GM12878 (cell line): ENCODE data around the gene KLHL5. TPM values are rescaled to one million over a fixed set of nuclear protein-coding genes. Genes with fewer than 3 reads are reported as not detected.

ENCODE experiments used
- ATAC-seq: fragments of 200-7000 bp; cut with Tn5 transposase; 3 replicates; pipeline ENCODE4 v1.9.1; 2020; ENCODE audit warnings: mild to moderate bottlenecking, moderate library complexity
- BruUV-seq: library from RNA; stranded (reverse); fragments of 400-500 nt; replicated peaks from 2 replicates; lab custom pipeline; 2021; lab: Mats Ljungman, UMichigan
- CTCF ChIA-PET: fragments of 300-600 bp; sonication (Branson Sonifier 250); formaldehyde crosslinking; extraction: SDS; loops from one replicate; lab custom pipeline; 2021; ENCODE audit warnings: inconsistent platforms; lab: Yijun Ruan, JAX
- POLR2A ChIA-PET: fragments of 350-600 bp; formaldehyde crosslinking; extraction: SDS; loops from one replicate; lab custom pipeline; 2021; ENCODE audit warnings: inconsistent platforms; lab: Charles Lee
- RAD21 ChIA-PET: fragments of 300-600 bp; sonication (Branson Sonifier 250); formaldehyde crosslinking; loops from one replicate; lab custom pipeline; 2023; ENCODE audit warnings: antibody characterized with exemption; ENCODE audit not compliant: unreplicated experiment; lab: Charles Lee
- SMC1A ChIA-PET: fragments of 300-600 bp; sonication (Branson Sonifier 250); formaldehyde crosslinking; loops from one replicate; lab custom pipeline; 2023; ENCODE audit not compliant: unreplicated experiment, uncharacterized antibody; lab: Charles Lee
- DNase-seq: peaks from one replicate; pipeline ENCODE4 v3.0.0-alpha.2; 2011; ENCODE audit warnings: low read depth, low spot score
- FAIRE-seq: peaks from 3 replicates; lab custom pipeline; 2011; peaks lifted over from hg19 to GRCh38; lab: Jason Lieb, UNC
- H2AFZ ChIP-seq: 2 replicates; pipeline ENCODE4 v1.6.0; 2011; ENCODE audit warnings: low read depth, low read length, control low read depth; ENCODE audit not compliant: control insufficient read depth
- H3K27ac ChIP-seq: 2 replicates; pipeline ENCODE4 v1.5.1; 2011; ENCODE audit warnings: control low read depth; ENCODE audit not compliant: control insufficient read depth, insufficient read depth
- H3K27me3 ChIP-seq, 2 experiments: replicated peaks in 1 of 2; 2 replicates each; pipeline versions ENCODE4 v1.6.0 to v1.6.1; 2011; ENCODE audit warnings: low read length in 1 of 2; ENCODE audit not compliant: control insufficient read depth in 2 of 2, insufficient read depth in 2 of 2
- H3K36me3 ChIP-seq, 2 experiments: 2 replicates each; pipeline ENCODE4 v1.5.1; 2011; ENCODE audit warnings: low read length in 1 of 2; ENCODE audit not compliant: control insufficient read depth in 2 of 2, insufficient read depth in 2 of 2
- H3K4me1 ChIP-seq: 2 replicates; pipeline ENCODE4 v1.6.1; 2011; ENCODE audit warnings: mild to moderate bottlenecking, low read length, moderate library complexity, mixed read lengths; ENCODE audit not compliant: control insufficient read depth, insufficient read depth
- H3K4me2 ChIP-seq: 2 replicates; pipeline ENCODE4 v1.6.0; 2011; ENCODE audit warnings: control low read depth; ENCODE audit not compliant: control insufficient read depth, insufficient read depth
- H3K4me3 ChIP-seq: fragments of 200-600 bp; sonication (generic); 2 replicates; pipeline ENCODE4 v1.5.1; 2016
- H3K79me2 ChIP-seq: 2 replicates; pipeline ENCODE4 v1.6.0; 2011; ENCODE audit warnings: low read length; ENCODE audit not compliant: control insufficient read depth, insufficient read depth
- H3K9ac ChIP-seq: 2 replicates; pipeline ENCODE4 v1.8.0; 2011; ENCODE audit warnings: low read length, control low read depth, mixed read lengths; ENCODE audit not compliant: control insufficient read depth, insufficient read depth
- H3K9me3 ChIP-seq: replicated peaks from 3 replicates; pipeline ENCODE4 v1.5.1; 2011; ENCODE audit warnings: mild to moderate bottlenecking, low read length; ENCODE audit not compliant: control insufficient read depth, insufficient read depth
- H4K20me1 ChIP-seq: 2 replicates; pipeline ENCODE4 v1.6.0; 2011; ENCODE audit not compliant: control insufficient read depth, insufficient read depth
- BACH1 ChIP-seq: fragments of 450-650 bp; IDR thresholded peaks from 2 replicates; pipeline ENCODE4 v1.6.1; 2017; ENCODE audit warnings: mild to moderate bottlenecking, borderline replicate concordance
- BCL11A ChIP-seq: IDR thresholded peaks from 2 replicates; pipeline ENCODE4 v1.6.1; 2011; ENCODE audit warnings: low read depth, low read length
- EED ChIP-seq: sonication (generic); IDR thresholded peaks from 2 replicates; pipeline ENCODE4 v1.6.1; 2016; ENCODE audit warnings: antibody characterized with exemption, low read depth
- FOS ChIP-seq: IDR thresholded peaks from 3 replicates; pipeline ENCODE4 v1.6.1; 2011; ENCODE audit warnings: borderline replicate concordance; ENCODE audit not compliant: insufficient read length; ENCODE audit errors: extremely low read depth
- FOXM1 ChIP-seq: IDR thresholded peaks from 2 replicates; pipeline ENCODE4 v1.6.1; 2012; ENCODE audit warnings: low read depth, mild to moderate bottlenecking, inconsistent platforms, low read length, moderate library complexity
- HCFC1 ChIP-seq: fragments of 150-350 bp; IDR thresholded peaks from 2 replicates; pipeline ENCODE4 v1.6.1; 2014; ENCODE audit warnings: low read length
- RBBP5 ChIP-seq: fragments of 200-600 bp; sonication (generic); conservative IDR thresholded peaks from 2 replicates; pipeline ENCODE4 v1.6.1; 2016
- RCOR1 ChIP-seq: conservative IDR thresholded peaks from 2 replicates; pipeline ENCODE4 v1.6.1; 2012; ENCODE audit warnings: low read depth, low read length, improper control_type of control experiment
- SMC3 ChIP-seq: IDR thresholded peaks from 2 replicates; pipeline ENCODE4 v1.6.1; 2011; ENCODE audit warnings: low read length, improper control_type of control experiment, borderline replicate concordance
- ZNF622 ChIP-seq: fragments of 450-650 bp; IDR thresholded peaks from 2 replicates; pipeline ENCODE4 v1.6.1; 2017; ENCODE audit warnings: mild to moderate bottlenecking, inconsistent platforms
- WGBS: methylation state at CpG from one replicate; pipeline ENCODE4 v1.1.6; 2016; ENCODE audit warnings: low lambda C conversion rate; ENCODE audit not compliant: insufficient replicate concordance, insufficient coverage; ENCODE audit errors: missing lambda C conversion rate; 5-methylcytosine and 5-hydroxymethylcytosine counted together
- in situ Hi-C: fragments of 300-500 bp; cut with MboI; formaldehyde crosslinking; loops from 9 replicates; pipeline ENCODE4 v1.14.3; 2018; ENCODE audit warnings: mixed read lengths
- intact Hi-C: fragments of 100-400 bp; cut with micrococcal nuclease; formaldehyde crosslinking; loops from one replicate; pipeline ENCODE4 v1.14.2; 2022; ENCODE audit not compliant: unreplicated experiment
- polyA plus RNA-seq, 11 experiments: library from polyadenylated mRNA; depleted of rRNA in 4 of 11; unstranded in 6 of 11; stranded (reverse) in 5 of 11; fragments of >200 nt; fragmentation: Nextera tagmentation in 4 of 11; fragmentation: Illumina TruSeq in 1 of 11; extraction: Ambion mirVana in 4 of 11; extraction: Trizol in 1 of 11; gene quantifications; 1 replicate in 1 of 11; 2 replicates in 10 of 11; pipeline versions ENCODE4 v1.2.1 to v1.2.3, GENCODE V29; 2011 to 2016; ENCODE audit warnings: inconsistent platforms in 2 of 11, missing spikeins in 2 of 11, low read depth in 1 of 11
- total RNA-seq, 4 experiments: library from RNA; depleted of rRNA in 3 of 4; stranded (reverse); fragments of >200 nt in 3 of 4; fragmentation: Illumina TruSeq in 1 of 4; extraction: Trizol in 1 of 4; gene quantifications; 2 replicates each; pipeline versions ENCODE4 v1.2.1 to v1.2.3, GENCODE V29; 2013 to 2021
- TF ChIP-seq, protein P1 (sequence below): fragments of 150-350 bp; IDR thresholded peaks from 2 replicates; pipeline ENCODE4 v1.6.1; 2016; ENCODE audit warnings: low read depth, low read length
- TF ChIP-seq, protein P2 (sequence below): fragments of 450-650 bp; IDR thresholded peaks from 2 replicates; pipeline ENCODE4 v1.6.1; 2017; ENCODE audit warnings: borderline replicate concordance
- TF ChIP-seq, protein P3 (sequence below): fragments of 450-650 bp; formaldehyde crosslinking; IDR thresholded peaks from 2 replicates; pipeline ENCODE4 v1.4.0; 2022; ENCODE audit warnings: mild to moderate bottlenecking, moderate library complexity

Gene KLHL5
- total and polyA plus RNA-seq, 10 of the 15 experiments (the other 5 are each of a cell fraction or from before 2014, with no cell fraction given) = 4.7 to 27.3 (median 12.6) TPM

DNA sequence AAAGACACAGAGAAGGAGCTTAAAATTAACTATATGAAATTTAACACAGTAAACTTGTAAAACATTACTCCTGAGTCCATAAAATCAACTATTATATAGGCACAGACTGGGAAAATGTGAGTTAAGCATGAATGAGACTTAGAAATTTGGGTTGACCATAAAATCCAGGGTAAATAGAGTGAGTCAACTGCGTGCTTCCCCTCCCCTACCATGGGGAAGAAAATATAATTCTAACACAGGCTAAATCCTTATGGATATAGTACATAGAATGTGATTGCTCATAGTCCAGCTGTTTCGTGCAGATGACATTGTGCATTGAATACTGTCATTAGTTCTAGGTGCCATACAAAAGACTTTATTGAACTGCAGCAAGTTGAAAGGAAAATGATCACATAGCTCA, 42.2 kb downstream of the KLHL5 start (continued):
- TF ChIP-seq, protein P1, sequence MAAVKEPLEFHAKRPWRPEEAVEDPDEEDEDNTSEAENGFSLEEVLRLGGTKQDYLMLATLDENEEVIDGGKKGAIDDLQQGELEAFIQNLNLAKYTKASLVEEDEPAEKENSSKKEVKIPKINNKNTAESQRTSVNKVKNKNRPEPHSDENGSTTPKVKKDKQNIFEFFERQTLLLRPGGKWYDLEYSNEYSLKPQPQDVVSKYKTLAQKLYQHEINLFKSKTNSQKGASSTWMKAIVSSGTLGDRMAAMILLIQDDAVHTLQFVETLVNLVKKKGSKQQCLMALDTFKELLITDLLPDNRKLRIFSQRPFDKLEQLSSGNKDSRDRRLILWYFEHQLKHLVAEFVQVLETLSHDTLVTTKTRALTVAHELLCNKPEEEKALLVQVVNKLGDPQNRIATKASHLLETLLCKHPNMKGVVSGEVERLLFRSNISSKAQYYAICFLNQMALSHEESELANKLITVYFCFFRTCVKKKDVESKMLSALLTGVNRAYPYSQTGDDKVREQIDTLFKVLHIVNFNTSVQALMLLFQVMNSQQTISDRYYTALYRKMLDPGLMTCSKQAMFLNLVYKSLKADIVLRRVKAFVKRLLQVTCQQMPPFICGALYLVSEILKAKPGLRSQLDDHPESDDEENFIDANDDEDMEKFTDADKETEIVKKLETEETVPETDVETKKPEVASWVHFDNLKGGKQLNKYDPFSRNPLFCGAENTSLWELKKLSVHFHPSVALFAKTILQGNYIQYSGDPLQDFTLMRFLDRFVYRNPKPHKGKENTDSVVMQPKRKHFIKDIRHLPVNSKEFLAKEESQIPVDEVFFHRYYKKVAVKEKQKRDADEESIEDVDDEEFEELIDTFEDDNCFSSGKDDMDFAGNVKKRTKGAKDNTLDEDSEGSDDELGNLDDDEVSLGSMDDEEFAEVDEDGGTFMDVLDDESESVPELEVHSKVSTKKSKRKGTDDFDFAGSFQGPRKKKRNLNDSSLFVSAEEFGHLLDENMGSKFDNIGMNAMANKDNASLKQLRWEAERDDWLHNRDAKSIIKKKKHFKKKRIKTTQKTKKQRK = no peak
- TF ChIP-seq, protein P2, sequence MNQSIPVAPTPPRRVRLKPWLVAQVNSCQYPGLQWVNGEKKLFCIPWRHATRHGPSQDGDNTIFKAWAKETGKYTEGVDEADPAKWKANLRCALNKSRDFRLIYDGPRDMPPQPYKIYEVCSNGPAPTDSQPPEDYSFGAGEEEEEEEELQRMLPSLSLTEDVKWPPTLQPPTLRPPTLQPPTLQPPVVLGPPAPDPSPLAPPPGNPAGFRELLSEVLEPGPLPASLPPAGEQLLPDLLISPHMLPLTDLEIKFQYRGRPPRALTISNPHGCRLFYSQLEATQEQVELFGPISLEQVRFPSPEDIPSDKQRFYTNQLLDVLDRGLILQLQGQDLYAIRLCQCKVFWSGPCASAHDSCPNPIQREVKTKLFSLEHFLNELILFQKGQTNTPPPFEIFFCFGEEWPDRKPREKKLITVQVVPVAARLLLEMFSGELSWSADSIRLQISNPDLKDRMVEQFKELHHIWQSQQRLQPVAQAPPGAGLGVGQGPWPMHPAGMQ = no peak

DNA sequence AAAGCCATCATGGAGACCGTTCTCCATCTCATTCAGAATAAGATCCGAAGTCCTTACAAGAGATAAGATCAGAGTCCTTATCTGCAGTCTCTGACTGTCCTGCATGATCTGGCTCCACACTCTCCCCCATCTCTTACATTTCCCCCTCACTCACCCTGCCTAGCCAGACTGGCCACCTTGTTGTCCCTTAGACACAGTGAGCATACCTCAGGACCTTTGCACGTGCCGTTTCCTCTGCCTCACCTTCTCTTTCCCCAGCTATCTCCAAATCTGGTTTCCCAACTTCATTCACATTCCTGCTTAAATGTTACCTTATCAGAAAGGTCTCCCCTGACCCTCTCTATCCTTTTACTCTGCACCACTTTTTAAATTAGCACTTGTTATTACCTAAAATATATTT, 44.0 kb downstream of the KLHL5 start:
- Histone ChIP-seq H4K20me1 (no peaks in the 10 kb centered on the region), H3K9ac (no peak overlapping the region), H3K4me2 (no peak overlapping the region), H2AFZ (no peak overlapping the region), H3K27ac (no peak overlapping the region), H3K79me2 (no peaks in the 10 kb centered on the region), H3K9me3 (no peaks in the 10 kb centered on the region), H3K36me3 (no peaks in the 10 kb centered on the region; a peak in 3 of 4 replicates), H3K4me3 (no peak overlapping the region), H3K27me3 (no peaks in the 10 kb centered on the region), H3K4me1 (no peaks in the 10 kb centered on the region)
- TF ChIP-seq EED = no peak
- no peak for TF ChIP-seq BACH1
- TF ChIP-seq FOS = no peak
- TF ChIP-seq BCL11A = no peak
- TF ChIP-seq, protein P3, sequence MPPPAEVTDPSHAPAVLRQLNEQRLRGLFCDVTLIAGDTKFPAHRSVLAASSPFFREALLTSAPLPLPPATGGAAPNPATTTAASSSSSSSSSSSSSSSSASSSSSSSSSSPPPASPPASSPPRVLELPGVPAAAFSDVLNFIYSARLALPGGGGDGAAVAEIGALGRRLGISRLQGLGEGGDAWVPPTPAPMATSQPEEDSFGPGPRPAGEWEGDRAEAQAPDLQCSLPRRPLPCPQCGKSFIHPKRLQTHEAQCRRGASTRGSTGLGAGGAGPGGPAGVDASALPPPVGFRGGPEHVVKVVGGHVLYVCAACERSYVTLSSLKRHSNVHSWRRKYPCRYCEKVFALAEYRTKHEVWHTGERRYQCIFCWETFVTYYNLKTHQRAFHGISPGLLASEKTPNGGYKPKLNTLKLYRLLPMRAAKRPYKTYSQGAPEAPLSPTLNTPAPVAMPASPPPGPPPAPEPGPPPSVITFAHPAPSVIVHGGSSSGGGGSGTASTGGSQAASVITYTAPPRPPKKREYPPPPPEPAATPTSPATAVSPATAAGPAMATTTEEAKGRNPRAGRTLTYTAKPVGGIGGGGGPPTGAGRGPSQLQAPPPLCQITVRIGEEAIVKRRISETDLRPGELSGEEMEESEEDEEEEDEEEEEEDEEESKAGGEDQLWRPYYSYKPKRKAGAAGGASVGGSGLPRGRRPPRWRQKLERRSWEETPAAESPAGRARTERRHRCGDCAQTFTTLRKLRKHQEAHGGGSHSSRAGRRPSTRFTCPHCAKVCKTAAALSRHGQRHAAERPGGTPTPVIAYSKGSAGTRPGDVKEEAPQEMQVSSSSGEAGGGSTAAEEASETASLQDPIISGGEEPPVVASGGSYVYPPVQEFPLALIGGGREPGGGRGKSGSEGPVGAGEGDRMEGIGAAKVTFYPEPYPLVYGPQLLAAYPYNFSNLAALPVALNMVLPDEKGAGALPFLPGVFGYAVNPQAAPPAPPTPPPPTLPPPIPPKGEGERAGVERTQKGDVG (CRISPR knock-in tag) = no peak
- no peak for TF ChIP-seq RBBP5
- no peak for TF ChIP-seq ZNF622
- no peak for TF ChIP-seq SMC3
- no peak for TF ChIP-seq RCOR1
- TF ChIP-seq FOXM1 = no peak
- TF ChIP-seq HCFC1 = no peak
- WGBS = 100% methylated on average over 4 of the region's 4 CpGs
- POLR2A ChIA-PET = no interaction called here
- in situ Hi-C loops (no loop called here), intact Hi-C loops (no loop called here)
- DNase-seq = no peak
- no TSS peak for BruUV-seq
- ATAC-seq = no peak
- CTCF ChIA-PET = interaction anchor here (0.9 to 1.1 kb wide), 2 partner anchors 10 to 63 kb away, joined by 3 read pairs; no protein-coding TSS in a partner anchor
- no peak for FAIRE-seq
- SMC1A ChIA-PET = interaction anchor here (1.2 kb wide), 2 partner anchors 203 to 212 kb away, joined by 3 to 4 read pairs; no protein-coding TSS in a partner anchor
- RAD21 ChIA-PET = no interaction called here
